Activated CD8-positive, alpha-beta T cell treated with anti-CD3 and anti-CD28 coated beads for 36 hours (primary cell): Measurements from ENCODE around the gene WDSUB1. TPM values are rescaled to one million over a fixed set of nuclear protein-coding genes. Genes with fewer than 3 reads are reported as not detected.

Experiments
- ATAC-seq: fragments of 200-7000 bp; cut with Tn5 transposase; one replicate; pipeline ENCODE4 v1.10.0; 2021; ENCODE audit warnings: mild to moderate bottlenecking, moderate library complexity
- CTCF ChIA-PET: fragments of 350-600 bp; sonication (Branson Sonifier 250); formaldehyde crosslinking; loops from one replicate; lab custom pipeline; 2021; ENCODE audit warnings: antibody characterized with exemption; lab: Charles Lee
- POLR2A ChIA-PET: fragments of 350-600 bp; sonication (Branson Sonifier 250); formaldehyde crosslinking; loops from one replicate; lab custom pipeline; 2021; ENCODE audit warnings: antibody characterized with exemption; lab: Charles Lee
- DNase-seq: peaks from one replicate; pipeline ENCODE4 v3.0.0-alpha.2; 2020
- H3K27ac Mint-ChIP-seq: one replicate; pipeline ENCODE4 v1.8.0; 2021; ENCODE audit warnings: mild to moderate bottlenecking, mixed read lengths
- H3K27me3 Mint-ChIP-seq: one replicate; pipeline ENCODE4 v1.8.0; 2021; ENCODE audit warnings: mixed read lengths
- H3K36me3 Mint-ChIP-seq: one replicate; pipeline ENCODE4 v1.8.0; 2021; ENCODE audit warnings: low read depth, mixed read lengths
- H3K4me1 Mint-ChIP-seq: one replicate; pipeline ENCODE4 v1.8.0; 2021; ENCODE audit warnings: low read depth, mixed read lengths
- H3K4me3 Mint-ChIP-seq: one replicate; pipeline ENCODE4 v1.8.0; 2021; ENCODE audit warnings: mild to moderate bottlenecking, moderate library complexity, mixed read lengths
- H3K9me3 Mint-ChIP-seq: one replicate; pipeline ENCODE4 v1.8.0; 2021; ENCODE audit warnings: mixed read lengths
- intact Hi-C: fragments of 100-400 bp; cut with micrococcal nuclease; formaldehyde crosslinking; loops from one replicate; pipeline ENCODE4 v1.10.0; 2022
- total RNA-seq, 2 experiments: library from RNA; stranded (reverse); gene quantifications; one replicate each; pipeline ENCODE4 v1.2.3, GENCODE V29; 2021
- TF ChIP-seq, protein P1 (sequence below): fragments of 200-600 bp; IDR thresholded peaks from one replicate; pipeline ENCODE4 v1.8.0; 2022; ENCODE audit warnings: antibody characterized with exemption, mild to moderate bottlenecking

The WDSUB1 gene
- total RNA-seq, 2 experiments from 2014 or later = 6.8 to 8.6 TPM

DNA sequence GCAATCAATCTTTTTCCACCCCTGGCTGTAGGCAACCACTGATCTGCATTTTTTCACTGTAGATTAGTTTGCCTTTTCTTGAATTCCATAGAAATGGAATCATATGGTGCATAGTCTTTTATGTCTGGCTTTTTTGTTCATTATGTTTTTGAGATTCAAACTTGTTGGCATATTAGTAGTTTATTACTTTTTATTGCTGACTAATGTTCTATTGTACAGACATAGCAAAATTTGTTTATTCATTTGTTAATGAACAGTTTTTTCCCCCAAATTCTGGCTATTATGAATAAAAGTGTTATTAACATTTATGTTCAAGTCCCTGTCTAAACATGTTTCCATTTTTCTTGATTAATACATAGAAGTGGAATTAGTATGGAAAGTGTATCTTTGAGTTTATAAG lies 21.4 kb upstream of the WDSUB1 start:
- peaks cover 2% of the 10 kb centered on the region for H3K9me3 Mint-ChIP-seq
- intact Hi-C loops = no loop called here
- H3K27me3 Mint-ChIP-seq = peaks cover 4% of the 10 kb centered on the region
- ChIA-PET POLR2A (no interaction called here), CTCF (no interaction called here)
- no peaks in the 10 kb centered on the region for H3K4me1 Mint-ChIP-seq
- TF ChIP-seq, protein P1, sequence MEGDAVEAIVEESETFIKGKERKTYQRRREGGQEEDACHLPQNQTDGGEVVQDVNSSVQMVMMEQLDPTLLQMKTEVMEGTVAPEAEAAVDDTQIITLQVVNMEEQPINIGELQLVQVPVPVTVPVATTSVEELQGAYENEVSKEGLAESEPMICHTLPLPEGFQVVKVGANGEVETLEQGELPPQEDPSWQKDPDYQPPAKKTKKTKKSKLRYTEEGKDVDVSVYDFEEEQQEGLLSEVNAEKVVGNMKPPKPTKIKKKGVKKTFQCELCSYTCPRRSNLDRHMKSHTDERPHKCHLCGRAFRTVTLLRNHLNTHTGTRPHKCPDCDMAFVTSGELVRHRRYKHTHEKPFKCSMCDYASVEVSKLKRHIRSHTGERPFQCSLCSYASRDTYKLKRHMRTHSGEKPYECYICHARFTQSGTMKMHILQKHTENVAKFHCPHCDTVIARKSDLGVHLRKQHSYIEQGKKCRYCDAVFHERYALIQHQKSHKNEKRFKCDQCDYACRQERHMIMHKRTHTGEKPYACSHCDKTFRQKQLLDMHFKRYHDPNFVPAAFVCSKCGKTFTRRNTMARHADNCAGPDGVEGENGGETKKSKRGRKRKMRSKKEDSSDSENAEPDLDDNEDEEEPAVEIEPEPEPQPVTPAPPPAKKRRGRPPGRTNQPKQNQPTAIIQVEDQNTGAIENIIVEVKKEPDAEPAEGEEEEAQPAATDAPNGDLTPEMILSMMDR = no peak
- DNase-seq = no peak
- no peak overlapping the region for H3K27ac Mint-ChIP-seq
- ATAC-seq = no peak
- H3K36me3 Mint-ChIP-seq = no peaks in the 10 kb centered on the region
- no peak overlapping the region for H3K4me3 Mint-ChIP-seq

DNA sequence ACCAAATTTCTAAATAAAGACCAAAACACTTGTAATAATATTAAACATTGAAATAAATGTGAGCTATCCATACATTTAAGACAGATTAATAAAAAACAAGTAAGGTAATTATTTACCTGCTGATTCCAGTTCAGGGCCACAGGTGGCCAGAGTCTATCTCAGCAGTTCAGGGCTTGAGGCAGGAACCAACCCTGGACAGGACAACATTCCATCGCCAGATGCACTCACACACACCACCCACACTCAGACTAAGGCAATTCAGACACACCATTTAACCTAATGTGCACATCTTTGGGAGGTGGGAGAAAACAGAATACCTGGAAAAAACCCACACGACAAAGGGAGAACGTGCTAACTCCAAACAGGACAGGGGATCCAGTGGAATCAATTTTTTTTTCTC lies 14.1 kb upstream of the WDSUB1 start:
- intact Hi-C loops = no loop called here
- ATAC-seq (no peak), DNase-seq (no peak)
- no peaks in the 10 kb centered on the region for H3K36me3 Mint-ChIP-seq
- H3K27me3 Mint-ChIP-seq = peaks cover 4% of the 10 kb centered on the region
- H3K27ac Mint-ChIP-seq = no peak overlapping the region
- POLR2A ChIA-PET = no interaction called here
- TF ChIP-seq, protein P1 = no peak
- peaks cover 6% of the 10 kb centered on the region for H3K9me3 Mint-ChIP-seq
- H3K4me3 Mint-ChIP-seq = no peak overlapping the region
- no peaks in the 10 kb centered on the region for H3K4me1 Mint-ChIP-seq
- CTCF ChIA-PET = no interaction called here

GRCh38 chr2:159298967-159299366 lies 12.5 kb upstream of the WDSUB1 start:
- CTCF ChIA-PET = no interaction called here

GRCh38 chr2:159297042-159297707 lies 10.7 kb upstream of the WDSUB1 start:
- DNase-seq (no peak), ATAC-seq (no peak)
- H3K27ac Mint-ChIP-seq = no peak overlapping the region
- H3K36me3 Mint-ChIP-seq = no peaks in the 10 kb centered on the region
- ChIA-PET CTCF (no interaction called here), POLR2A (no interaction called here)
- no peak overlapping the region for H3K4me3 Mint-ChIP-seq
- no peaks in the 10 kb centered on the region for H3K27me3 Mint-ChIP-seq
- no peaks in the 10 kb centered on the region for H3K4me1 Mint-ChIP-seq
- intact Hi-C loops = no loop called here
- H3K9me3 Mint-ChIP-seq = no peaks in the 10 kb centered on the region
- TF ChIP-seq, protein P1 = no peak

More at GRCh38 chr2:159298967-159299366, 12.5 kb upstream of the WDSUB1 start:
- H3K27me3 Mint-ChIP-seq = peaks cover 2% of the 10 kb centered on the region
- no peaks in the 10 kb centered on the region for H3K4me1 Mint-ChIP-seq
- TF ChIP-seq, protein P1 = no peak
- H3K36me3 Mint-ChIP-seq = no peaks in the 10 kb centered on the region
- no peak overlapping the region for H3K4me3 Mint-ChIP-seq
- intact Hi-C loops = no loop called here
- POLR2A ChIA-PET = no interaction called here
- DNase-seq (no peak), ATAC-seq (no peak)
- no peak overlapping the region for H3K27ac Mint-ChIP-seq
- H3K9me3 Mint-ChIP-seq = peaks cover 5% of the 10 kb centered on the region

GRCh38 chr2:159292157-159292556 lies 5.7 kb upstream of the WDSUB1 start:
- no peak for DNase-seq
- no peak for ATAC-seq
- H3K27ac Mint-ChIP-seq = no peak overlapping the region
- H3K4me1 Mint-ChIP-seq = peaks cover 15% of the 10 kb centered on the region
- TF ChIP-seq, protein P1 = no peak
- POLR2A ChIA-PET = no interaction called here
- CTCF ChIA-PET = no interaction called here
- intact Hi-C loops = no loop called here
- H3K4me3 Mint-ChIP-seq = no peak overlapping the region
- no peaks in the 10 kb centered on the region for H3K36me3 Mint-ChIP-seq
- H3K27me3 Mint-ChIP-seq = no peaks in the 10 kb centered on the region
- no peaks in the 10 kb centered on the region for H3K9me3 Mint-ChIP-seq
